ENCODE measurements around the gene ARSH.

DNA sequence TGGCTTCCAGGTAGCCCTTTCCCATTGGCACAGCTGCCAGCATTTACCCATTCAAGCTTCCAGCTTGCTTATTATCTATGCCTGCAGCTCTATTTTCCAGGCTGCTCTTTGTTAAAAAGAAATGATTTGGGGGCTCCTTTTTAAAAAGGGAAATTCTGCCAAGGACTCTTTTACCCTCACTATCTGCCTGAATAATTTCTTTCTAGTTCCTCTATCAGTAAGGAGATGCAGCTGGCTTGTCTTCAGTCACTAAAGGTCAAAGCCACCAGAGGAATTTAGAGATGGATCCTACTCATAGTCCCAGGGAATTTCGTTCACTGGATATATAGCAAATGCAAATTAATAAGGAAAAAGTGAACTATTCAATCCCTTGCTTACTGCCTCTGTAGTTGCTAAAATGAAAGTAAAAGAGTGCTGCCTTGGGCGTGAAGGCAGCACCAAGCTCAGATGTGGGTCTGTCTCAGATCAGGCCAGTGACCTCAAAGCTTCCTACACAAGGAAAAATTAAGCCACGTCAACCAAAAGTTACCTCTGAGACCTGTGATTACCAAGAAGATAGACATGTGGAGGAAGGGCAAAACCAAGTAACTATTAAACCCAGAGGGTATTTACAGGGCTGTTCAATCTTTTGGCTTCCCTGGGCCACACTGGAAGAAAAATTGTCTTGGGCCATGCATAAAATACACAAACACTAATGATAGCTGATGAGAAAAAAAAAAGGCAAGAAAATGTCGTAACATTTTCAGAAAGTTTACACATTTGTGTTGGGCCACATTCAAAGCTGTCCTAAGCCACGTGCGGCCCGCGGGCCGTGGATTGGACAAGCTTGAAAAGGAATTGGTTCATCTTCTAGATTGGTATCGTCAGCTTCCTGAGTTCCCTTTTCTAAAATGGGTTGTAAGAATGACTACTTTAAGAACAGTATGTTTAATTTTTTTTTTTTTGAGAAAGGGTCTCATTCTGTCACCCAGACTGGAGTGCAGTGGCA lies 40.2 kb downstream of the ARSH start:
- TF ChIP-seq, protein P1, sequence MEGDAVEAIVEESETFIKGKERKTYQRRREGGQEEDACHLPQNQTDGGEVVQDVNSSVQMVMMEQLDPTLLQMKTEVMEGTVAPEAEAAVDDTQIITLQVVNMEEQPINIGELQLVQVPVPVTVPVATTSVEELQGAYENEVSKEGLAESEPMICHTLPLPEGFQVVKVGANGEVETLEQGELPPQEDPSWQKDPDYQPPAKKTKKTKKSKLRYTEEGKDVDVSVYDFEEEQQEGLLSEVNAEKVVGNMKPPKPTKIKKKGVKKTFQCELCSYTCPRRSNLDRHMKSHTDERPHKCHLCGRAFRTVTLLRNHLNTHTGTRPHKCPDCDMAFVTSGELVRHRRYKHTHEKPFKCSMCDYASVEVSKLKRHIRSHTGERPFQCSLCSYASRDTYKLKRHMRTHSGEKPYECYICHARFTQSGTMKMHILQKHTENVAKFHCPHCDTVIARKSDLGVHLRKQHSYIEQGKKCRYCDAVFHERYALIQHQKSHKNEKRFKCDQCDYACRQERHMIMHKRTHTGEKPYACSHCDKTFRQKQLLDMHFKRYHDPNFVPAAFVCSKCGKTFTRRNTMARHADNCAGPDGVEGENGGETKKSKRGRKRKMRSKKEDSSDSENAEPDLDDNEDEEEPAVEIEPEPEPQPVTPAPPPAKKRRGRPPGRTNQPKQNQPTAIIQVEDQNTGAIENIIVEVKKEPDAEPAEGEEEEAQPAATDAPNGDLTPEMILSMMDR (IDR thresholded peaks at IDR 0.05) = no peak
- TF ChIP-seq POLR2A (IDR thresholded peaks at IDR 0.05) (no peak), EP300 (IDR thresholded peaks at IDR 0.05) (no peak)

All from suprapubic skin (tissue), 3 donors.